ENCODE results near the gene CACNG6.
"Not testable (repeated sequence)": the region's sequence is repeated elsewhere in the genome, so short reads cannot be mapped to it uniquely, and the experiment has no call there.

The CACNG6 gene

DNA sequence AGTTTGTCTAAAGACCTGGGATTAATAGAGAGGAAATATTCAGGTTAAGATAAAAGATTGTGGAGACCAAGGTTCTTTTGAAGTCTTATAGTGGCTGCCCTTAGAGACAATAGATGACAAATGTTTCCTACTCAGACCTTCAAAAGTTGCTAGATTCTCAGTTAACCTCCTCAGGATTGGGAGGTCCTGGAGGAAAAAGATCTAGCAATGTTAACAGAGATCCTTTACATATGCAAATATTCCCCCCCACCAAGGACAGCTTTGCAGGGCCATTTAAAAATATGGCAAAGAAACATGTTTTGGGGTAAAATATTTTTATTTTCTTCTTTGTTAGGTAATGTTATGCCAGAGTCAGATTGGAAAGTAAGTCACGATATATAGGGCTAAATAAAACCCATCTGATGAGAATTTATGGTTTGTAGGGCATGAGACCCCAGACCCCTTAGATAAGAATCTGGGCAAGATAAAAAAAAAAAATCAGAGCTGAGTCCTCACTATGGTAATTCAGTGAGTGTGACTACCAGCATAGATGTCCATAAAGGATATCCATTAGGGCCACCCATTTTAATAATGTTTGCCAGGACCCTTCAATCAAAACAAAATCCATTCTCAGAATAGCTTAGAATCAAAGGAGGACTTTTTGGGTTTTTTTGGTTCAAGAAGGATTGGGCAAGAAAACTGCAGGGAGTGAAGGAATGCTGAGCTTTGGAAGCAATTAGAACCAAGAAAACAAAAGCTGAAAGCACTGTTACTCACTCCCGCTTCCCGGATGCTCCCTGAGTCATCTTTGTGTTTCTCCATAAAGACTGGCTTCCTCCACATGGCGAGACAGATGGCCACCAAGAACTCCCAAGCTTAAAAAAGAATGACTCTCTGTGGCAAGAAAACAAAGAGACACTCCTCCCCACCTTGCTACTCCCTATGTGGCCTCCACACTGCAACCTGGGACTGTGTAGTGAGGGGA is 44.1 kb downstream of the CACNG6 start:
- no peak overlapping the region for H3K4me3 ChIP-seq (replicated peaks in 1 of 2; ENCODE audit: low read depth in 2 of 2, low read length in 2 of 2)
- peak; percentile 88 to 95 for DNase-seq (ENCODE audit: low read depth in 2 of 2)
- TF ChIP-seq, protein P1, sequence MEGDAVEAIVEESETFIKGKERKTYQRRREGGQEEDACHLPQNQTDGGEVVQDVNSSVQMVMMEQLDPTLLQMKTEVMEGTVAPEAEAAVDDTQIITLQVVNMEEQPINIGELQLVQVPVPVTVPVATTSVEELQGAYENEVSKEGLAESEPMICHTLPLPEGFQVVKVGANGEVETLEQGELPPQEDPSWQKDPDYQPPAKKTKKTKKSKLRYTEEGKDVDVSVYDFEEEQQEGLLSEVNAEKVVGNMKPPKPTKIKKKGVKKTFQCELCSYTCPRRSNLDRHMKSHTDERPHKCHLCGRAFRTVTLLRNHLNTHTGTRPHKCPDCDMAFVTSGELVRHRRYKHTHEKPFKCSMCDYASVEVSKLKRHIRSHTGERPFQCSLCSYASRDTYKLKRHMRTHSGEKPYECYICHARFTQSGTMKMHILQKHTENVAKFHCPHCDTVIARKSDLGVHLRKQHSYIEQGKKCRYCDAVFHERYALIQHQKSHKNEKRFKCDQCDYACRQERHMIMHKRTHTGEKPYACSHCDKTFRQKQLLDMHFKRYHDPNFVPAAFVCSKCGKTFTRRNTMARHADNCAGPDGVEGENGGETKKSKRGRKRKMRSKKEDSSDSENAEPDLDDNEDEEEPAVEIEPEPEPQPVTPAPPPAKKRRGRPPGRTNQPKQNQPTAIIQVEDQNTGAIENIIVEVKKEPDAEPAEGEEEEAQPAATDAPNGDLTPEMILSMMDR (IDR thresholded peaks at IDR 0.05; ENCODE audit: low read depth, low read length), result no peak

DNA sequence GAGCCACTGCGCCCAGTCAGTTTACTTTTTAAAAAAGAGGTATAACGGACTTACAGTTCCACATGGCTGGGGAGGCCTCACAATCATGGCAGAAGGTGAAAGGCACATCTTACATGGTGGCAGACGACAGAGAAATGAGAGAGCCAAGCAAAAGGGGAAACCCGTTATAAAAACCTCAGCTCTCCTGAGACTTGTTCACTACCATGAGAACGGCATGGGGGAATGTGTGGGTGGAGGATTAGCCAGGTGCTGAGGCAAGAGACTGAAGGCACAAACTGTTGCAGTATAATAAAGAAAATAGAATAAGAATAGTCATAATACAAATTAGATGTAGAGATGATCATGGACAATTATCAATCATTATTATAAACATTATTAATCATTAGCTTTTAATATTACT is 45.1 kb downstream of the CACNG6 start:
- H3K4me3 ChIP-seq (replicated peaks in 1 of 2; ENCODE audit: low read depth in 2 of 2, low read length in 2 of 2), result not testable (repeated sequence)
- DNase-seq (ENCODE audit: low read depth in 2 of 2), result peak in 1 of 2 donors; percentile 52

DNA sequence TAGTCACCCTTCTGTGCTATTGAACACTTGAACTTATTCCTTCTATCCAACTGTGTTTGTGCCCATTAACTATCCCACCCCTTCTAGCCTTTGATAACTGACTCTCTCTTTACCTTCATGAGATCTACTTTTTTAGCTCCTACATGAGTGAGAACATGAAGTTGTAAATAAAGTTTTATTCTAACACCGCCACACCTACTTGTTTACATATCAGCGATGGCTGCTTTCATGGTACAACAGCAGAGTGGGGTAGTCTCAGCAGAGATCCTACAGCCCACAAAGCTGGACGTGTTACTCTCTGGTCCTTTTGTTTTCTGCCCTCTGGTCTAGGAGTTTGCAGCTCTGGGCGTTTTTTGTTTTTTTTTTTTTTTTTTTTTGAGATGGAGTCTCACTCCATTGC is 48.6 kb downstream of the CACNG6 start:
- H3K4me3 ChIP-seq (replicated peaks in 1 of 2; ENCODE audit: low read depth in 2 of 2, low read length in 2 of 2), result no peak overlapping the region
- no peak for DNase-seq (ENCODE audit: low read depth in 2 of 2)
- TF ChIP-seq, protein P1 (IDR thresholded peaks at IDR 0.05; ENCODE audit: low read depth, low read length), result no peak

DNA sequence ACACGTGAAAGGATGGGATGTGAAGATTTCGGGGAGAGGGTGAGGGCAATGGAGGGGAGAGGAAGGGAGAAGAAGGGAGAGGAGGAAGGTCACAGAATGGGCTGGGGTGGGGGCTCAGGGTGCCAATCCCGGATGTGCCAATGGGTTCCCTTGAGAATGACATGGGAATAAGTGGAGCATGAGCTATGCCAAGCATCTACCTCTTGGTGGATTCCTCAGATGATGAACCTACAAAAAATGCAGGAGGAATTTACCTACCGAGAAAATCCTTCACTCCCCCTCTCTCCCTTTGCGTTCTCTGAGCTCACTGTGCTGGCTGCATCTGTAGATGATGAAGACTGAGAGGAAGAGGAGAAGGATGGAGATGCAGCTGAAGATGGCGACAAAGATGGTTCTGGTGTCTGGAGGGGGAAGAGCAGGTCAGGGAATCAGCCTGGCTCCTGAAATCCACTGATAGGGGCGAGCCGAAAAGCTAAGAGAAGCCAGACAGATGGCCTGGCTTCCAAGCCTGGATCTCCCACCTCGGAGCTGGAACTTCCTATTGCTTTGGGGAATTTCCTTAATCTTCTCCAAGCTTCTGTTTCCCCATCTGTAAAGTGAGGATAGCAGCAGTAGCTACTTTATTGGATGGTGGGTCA is 50.7 kb downstream of the CACNG6 start:
- no peak overlapping the region for H3K4me3 ChIP-seq (replicated peaks in 1 of 2; ENCODE audit: low read depth in 2 of 2, low read length in 2 of 2)
- no peak for DNase-seq (ENCODE audit: low read depth in 2 of 2)
- TF ChIP-seq, protein P1 (IDR thresholded peaks at IDR 0.05; ENCODE audit: low read depth, low read length), result no peak

DNA sequence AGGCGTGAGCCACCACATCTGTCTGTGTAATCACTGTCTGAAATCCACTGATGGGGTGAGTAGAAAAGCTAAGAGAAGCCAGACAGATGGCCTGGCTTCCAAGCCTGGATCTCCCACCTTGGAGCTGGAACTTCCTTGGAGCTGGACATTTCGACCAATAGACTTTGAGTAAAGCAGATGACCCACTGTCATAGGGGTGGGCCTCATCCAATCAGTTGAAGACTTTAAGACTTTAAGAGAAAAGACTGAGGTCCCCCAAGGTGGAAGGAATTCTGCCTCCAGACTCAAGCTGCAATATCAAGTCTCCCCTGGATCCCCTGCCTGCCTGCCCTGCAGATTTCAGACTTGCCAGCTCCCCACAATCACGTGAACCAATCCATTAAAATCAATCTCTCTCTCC is 51.6 kb downstream of the CACNG6 start:
- TF ChIP-seq, protein P1 (IDR thresholded peaks at IDR 0.05; ENCODE audit: low read depth, low read length), result no peak
- no peak for DNase-seq (ENCODE audit: low read depth in 2 of 2)
- H3K4me3 ChIP-seq (replicated peaks in 1 of 2; ENCODE audit: low read depth in 2 of 2, low read length in 2 of 2), result no peak overlapping the region

DNA sequence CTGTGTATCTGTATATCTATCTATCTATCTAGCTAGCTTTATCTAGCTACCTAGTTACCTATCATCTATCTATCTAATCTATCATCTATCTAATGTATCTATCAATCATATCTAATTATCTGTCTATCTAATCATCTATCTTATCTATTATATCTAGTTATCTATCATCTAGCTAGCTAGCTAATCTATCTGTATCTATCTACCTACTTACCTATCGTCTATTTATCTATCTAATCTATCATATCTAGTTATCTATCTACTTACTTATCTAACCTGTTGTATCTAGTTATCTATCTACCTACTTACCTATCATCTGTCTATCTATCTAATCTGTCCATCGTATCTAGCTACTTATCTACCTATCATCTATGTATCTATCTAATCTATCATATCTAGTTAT is 54.3 kb downstream of the CACNG6 start:
- DNase-seq (ENCODE audit: low read depth in 2 of 2), result no peak
- TF ChIP-seq, protein P1 (IDR thresholded peaks at IDR 0.05; ENCODE audit: low read depth, low read length), result no peak
- no peak overlapping the region for H3K4me3 ChIP-seq (replicated peaks in 1 of 2; ENCODE audit: low read depth in 2 of 2, low read length in 2 of 2)

DNA sequence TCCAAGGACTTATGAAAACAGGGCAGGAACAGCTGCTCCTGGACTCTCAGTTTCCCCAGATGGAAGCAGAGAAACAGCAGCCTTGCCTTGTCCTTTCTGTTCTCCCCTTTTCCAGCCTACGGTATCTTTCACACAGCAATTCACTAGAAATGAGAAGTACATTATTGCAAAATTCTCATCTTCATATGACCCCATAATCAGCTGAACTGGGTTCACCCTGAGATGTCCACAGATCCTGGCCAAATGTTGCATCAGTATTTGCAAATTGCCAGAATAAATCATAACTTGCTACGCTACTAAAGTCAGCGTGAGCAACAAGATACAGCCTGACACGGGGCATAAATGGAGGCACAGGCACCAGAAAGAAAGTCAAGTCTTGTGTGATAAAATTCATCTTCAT is 56.2 kb downstream of the CACNG6 start:
- TF ChIP-seq, protein P1 (IDR thresholded peaks at IDR 0.05; ENCODE audit: low read depth, low read length), result no peak
- no peak overlapping the region for H3K4me3 ChIP-seq (replicated peaks in 1 of 2; ENCODE audit: low read depth in 2 of 2, low read length in 2 of 2)
- DNase-seq (ENCODE audit: low read depth in 2 of 2), result no peak

Measured in cardiac fibroblast (primary cell).